HCT116 (cell line): ENCODE measurements around the gene ABHD17C. TPM values are rescaled to one million over a fixed set of nuclear protein-coding genes. Genes with fewer than 3 reads are reported as not detected.

Experiments
- ATAC-seq: fragments of 200-7000 bp; cut with Tn5 transposase; 2 replicates; pipeline ENCODE4 v1.9.1; 2020; ENCODE audit warnings: mild to moderate bottlenecking, moderate library complexity
- BruUV-seq: library from RNA; stranded (reverse); fragments of 400-500 nt; replicated peaks from 2 replicates; lab custom pipeline; 2021; lab: Mats Ljungman, UMichigan
- CTCF ChIA-PET: fragments of 300-600 bp; sonication (Branson Sonifier 250); formaldehyde crosslinking; loops from one replicate; lab custom pipeline; 2021; ENCODE audit warnings: antibody characterized with exemption; lab: Charles Lee
- POLR2A ChIA-PET: fragments of 300-600, 350-600 bp; sonication (Branson Sonifier 250); formaldehyde crosslinking; loops from one replicate; lab custom pipeline; 2021; ENCODE audit warnings: antibody characterized with exemption; lab: Charles Lee
- RAD21 ChIA-PET, 2 experiments: fragments of 300-600 bp; sonication (Branson Sonifier 250); formaldehyde crosslinking; loops; one replicate each; lab custom pipeline; 2023; ENCODE audit warnings: low total read pairs in 2 of 2; ENCODE audit not compliant: uncharacterized antibody in 2 of 2, unreplicated experiment in 2 of 2, low non-redundant PET in 1 of 2; lab: Charles Lee
- DNase-seq: peaks from one replicate; pipeline ENCODE4 v3.0.0-alpha.2; 2010; ENCODE audit warnings: low read depth, low spot score
- H2AFZ ChIP-seq: fragments of 200-600 bp; shearing (Covaris generic), sonication (generic); 2 replicates; pipeline ENCODE4 v1.6.1; 2017; ENCODE audit warnings: low read depth, mixed run types, mixed read lengths, antibody characterized with exemption, low read length; ENCODE audit not compliant: poor library complexity, severe bottlenecking
- H3K27ac ChIP-seq: 2 replicates; pipeline ENCODE4 v1.5.1; 2012; ENCODE audit warnings: low read depth, low read length
- H3K27me3 ChIP-seq: fragments of 200-600 bp; sonication (generic); 2 replicates; pipeline ENCODE4 v1.6.1; 2016; ENCODE audit warnings: mixed run types, low read length, mixed read lengths; ENCODE audit not compliant: insufficient read depth
- H3K36me3 ChIP-seq, 2 experiments: fragments of 200-500 bp in 1 of 2; fragments of 200-600 bp in 1 of 2; sonication (Bioruptor generic) in 1 of 2; sonication (generic) in 1 of 2; 2 replicates each; pipeline versions ENCODE4 v1.5.1 to v1.6.1; 2014 to 2016; ENCODE audit warnings: low read length in 2 of 2, inconsistent platforms in 1 of 2, mixed read lengths in 1 of 2, mixed run types in 1 of 2; ENCODE audit not compliant: insufficient read depth in 2 of 2, control insufficient read depth in 1 of 2
- H3K4me1 ChIP-seq, 2 experiments: fragments of 200-600 bp in 1 of 2; sonication (generic) in 1 of 2; 2 replicates each; pipeline versions ENCODE4 v1.5.1 to v1.6.1; 2012 to 2017; ENCODE audit warnings: low read length in 2 of 2, inconsistent platforms in 1 of 2, mild to moderate bottlenecking in 1 of 2, mixed read lengths in 1 of 2, mixed run types in 1 of 2, moderate library complexity in 1 of 2; ENCODE audit not compliant: insufficient read depth in 2 of 2, control insufficient read depth in 1 of 2
- H3K4me2 ChIP-seq: fragments of 200-600 bp; sonication (generic); 2 replicates; pipeline ENCODE4 v1.6.1; 2017; ENCODE audit warnings: mixed run types, low read length, mixed read lengths
- H3K4me3 ChIP-seq, 2 experiments: fragments of 200-600 bp in 1 of 2; sonication (generic) in 1 of 2; replicated peaks in 1 of 2; 2 replicates each; pipeline ENCODE4 v1.5.1; 2011 to 2016; ENCODE audit warnings: low read length in 2 of 2, control low read depth in 1 of 2, low read depth in 1 of 2, mild to moderate bottlenecking in 1 of 2, mixed read lengths in 1 of 2, mixed run types in 1 of 2
- H3K79me2 ChIP-seq: fragments of 200-600 bp; sonication (generic); 2 replicates; pipeline ENCODE4 v1.6.1; 2017; ENCODE audit warnings: mild to moderate bottlenecking, mixed run types, low read length, moderate library complexity, mixed read lengths; ENCODE audit not compliant: insufficient read depth
- H3K9ac ChIP-seq: fragments of 200-600 bp; sonication (generic); 2 replicates; pipeline ENCODE4 v1.6.1; 2016; ENCODE audit warnings: low read length, mixed read lengths
- H3K9me2 ChIP-seq: fragments of 200-600 bp; sonication (generic), shearing (Covaris generic); 2 replicates; pipeline ENCODE4 v1.6.1; 2017; ENCODE audit warnings: mixed run types, mild to moderate bottlenecking, moderate library complexity; ENCODE audit not compliant: insufficient read depth
- H3K9me3 ChIP-seq, 2 experiments: fragments of 200-500 bp in 1 of 2; fragments of 200-600 bp in 1 of 2; sonication (Bioruptor generic) in 1 of 2; sonication (generic) in 1 of 2; 2 replicates each; pipeline ENCODE4 v1.6.1; 2014 to 2017; ENCODE audit warnings: low read length in 2 of 2, mixed read lengths in 2 of 2, inconsistent platforms in 1 of 2, low read depth in 1 of 2, mild to moderate bottlenecking in 1 of 2, mixed run types in 1 of 2, moderate library complexity in 1 of 2; ENCODE audit not compliant: control insufficient read depth in 1 of 2, insufficient read depth in 1 of 2
- H4K20me1 ChIP-seq: fragments of 200-600 bp; sonication (generic), shearing (Covaris generic); 2 replicates; pipeline ENCODE4 v1.6.1; 2017; ENCODE audit warnings: mixed run types, mild to moderate bottlenecking, moderate library complexity; ENCODE audit not compliant: insufficient read depth
- CBX3 ChIP-seq: IDR thresholded peaks from 2 replicates; pipeline ENCODE4 v1.6.1; 2012; ENCODE audit warnings: low read depth
- POLR2AphosphoS5 ChIP-seq: IDR thresholded peaks from 2 replicates; pipeline ENCODE4 v1.6.1; 2011; ENCODE audit warnings: mild to moderate bottlenecking, low read depth, low read length, moderate library complexity
- RAD21 ChIP-seq: IDR thresholded peaks from 2 replicates; pipeline ENCODE4 v1.6.1; 2012; ENCODE audit warnings: low read depth, mild to moderate bottlenecking
- REST ChIP-seq: IDR thresholded peaks from 2 replicates; pipeline ENCODE4 v1.6.1; 2012; ENCODE audit warnings: low read depth
- SP1 ChIP-seq: IDR thresholded peaks from 2 replicates; pipeline ENCODE4 v1.6.1; 2012; ENCODE audit warnings: low read depth
- YY1 ChIP-seq: IDR thresholded peaks from 2 replicates; pipeline ENCODE4 v1.6.1; 2011; ENCODE audit warnings: low read length, low read depth, moderate library complexity, mild to moderate bottlenecking; ENCODE audit not compliant: insufficient replicate concordance; ENCODE audit errors: extremely low read depth
- ZBTB33 ChIP-seq: IDR thresholded peaks from 2 replicates; pipeline ENCODE4 v1.6.1; 2011; ENCODE audit warnings: mild to moderate bottlenecking, low read length, moderate library complexity; ENCODE audit not compliant: insufficient replicate concordance; ENCODE audit errors: extremely low read depth
- ZNF274 ChIP-seq: fragments of 200-500 bp; sonication (Bioruptor generic); IDR thresholded peaks from 2 replicates; pipeline ENCODE4 v1.6.1; 2014; ENCODE audit warnings: mild to moderate bottlenecking, low read depth, low read length, inconsistent platforms
- intact Hi-C: fragments of 100-400 bp; cut with micrococcal nuclease; formaldehyde crosslinking; loops from 2 replicates; pipeline ENCODE4 v1.10.0; 2022
- total RNA-seq: library from RNA; stranded (reverse); gene quantifications from one replicate; pipeline ENCODE4 v1.2.1, GENCODE V29; 2021; ENCODE audit not compliant: unreplicated experiment

ABHD17C gene
- total RNA-seq, 1 experiment from 2014 or later: 27.9 TPM

GRCh38 chr15:80803580-80804525, 108.7 kb downstream of the ABHD17C start:
- H3K4me3 ChIP-seq: no peak overlapping the region
- intact Hi-C loops: no loop called here
- ATAC-seq: no peak
- no peaks in the 10 kb centered on the region for H3K4me1 ChIP-seq
- POLR2A ChIA-PET: no interaction called here
- no peak overlapping the region for H3K9ac ChIP-seq
- H4K20me1 ChIP-seq: no peaks in the 10 kb centered on the region
- RAD21 ChIA-PET: no interaction called here
- CTCF ChIA-PET: interaction anchor here (0.8 to 1.6 kb wide), 2 partner anchors 28 to 166 kb away, joined by 3 to 4 read pairs; no protein-coding TSS in a partner anchor
- TF ChIP-seq RAD21 (no peak), ZNF274 (no peak), YY1 (no peak), REST (no peak), CBX3 (no peak), SP1 (no peak), ZBTB33 (no peak), POLR2AphosphoS5 (no peak)
- no peak overlapping the region for H2AFZ ChIP-seq
- H3K4me2 ChIP-seq: no peak overlapping the region
- H3K36me3 ChIP-seq: no peaks in the 10 kb centered on the region
- BruUV-seq: no TSS peak
- H3K27ac ChIP-seq: no peak overlapping the region
- no peak for DNase-seq
- H3K9me2 ChIP-seq: no peaks in the 10 kb centered on the region
- no peaks in the 10 kb centered on the region for H3K27me3 ChIP-seq
- H3K79me2 ChIP-seq: no peaks in the 10 kb centered on the region
- no peaks in the 10 kb centered on the region for H3K9me3 ChIP-seq
